WTC11 (cell line): ENCODE results near the gene ZNF467. TPM values are rescaled to one million over a fixed set of nuclear protein-coding genes. Genes with fewer than 3 reads are reported as not detected.

Source experiments
- ATAC-seq: fragments of 200-7000 bp; cut with Tn5 transposase; 2 replicates; pipeline ENCODE4 v1.10.0; 2021; ENCODE audit warnings: mild to moderate bottlenecking, moderate library complexity
- CTCF ChIA-PET: fragments of 300-600 bp; sonication (Branson Sonifier 250); formaldehyde crosslinking; loops from one replicate; lab custom pipeline; 2021; ENCODE audit warnings: antibody characterized with exemption; lab: Charles Lee
- POLR2A ChIA-PET: fragments of 350-600 bp; sonication (Branson Sonifier 250); formaldehyde crosslinking; loops from one replicate; lab custom pipeline; 2021; ENCODE audit warnings: antibody characterized with exemption; lab: Charles Lee
- DNase-seq: peaks from one replicate; pipeline ENCODE4 v3.0.0; 2021; ENCODE audit warnings: low spot score
- H3K27ac Mint-ChIP-seq: 2 replicates; pipeline ENCODE4 v1.8.0; 2021; ENCODE audit warnings: mixed read lengths
- H3K27me3 Mint-ChIP-seq: 2 replicates; pipeline ENCODE4 v1.8.0; 2021; ENCODE audit warnings: low read depth, mild to moderate bottlenecking, moderate library complexity, mixed read lengths
- H3K36me3 Mint-ChIP-seq: 2 replicates; pipeline ENCODE4 v1.8.0; 2021; ENCODE audit warnings: mixed read lengths
- H3K4me1 Mint-ChIP-seq: 2 replicates; pipeline ENCODE4 v1.8.0; 2022; ENCODE audit warnings: mixed read lengths
- H3K4me3 Mint-ChIP-seq: 2 replicates; pipeline ENCODE4 v1.8.0; 2021; ENCODE audit warnings: mild to moderate bottlenecking, moderate library complexity, mixed read lengths
- H3K9me3 Mint-ChIP-seq: 2 replicates; pipeline ENCODE4 v1.8.0; 2021; ENCODE audit warnings: mixed read lengths
- CTCF ChIP-seq: fragments of 200-600 bp; IDR thresholded peaks from 2 replicates; pipeline ENCODE4 v1.8.0; 2022; ENCODE audit warnings: antibody characterized with exemption
- EMX1 ChIP-seq: fragments of 250-450 bp; sonication (Bioruptor Pico); IDR thresholded peaks from 2 replicates; pipeline ENCODE4 v1.8.0; 2021; ENCODE audit warnings: mild to moderate bottlenecking
- ERG ChIP-seq: fragments of 250-450 bp; sonication (Bioruptor Pico); IDR thresholded peaks from 2 replicates; pipeline ENCODE4 v1.8.0; 2021; ENCODE audit warnings: mild to moderate bottlenecking
- FOXP4 ChIP-seq: sonication (generic); formaldehyde crosslinking; IDR thresholded peaks from 2 replicates; pipeline ENCODE4 v1.8.0; 2022; ENCODE audit warnings: mild to moderate bottlenecking, missing genetic modification reagents
- GABPB1 ChIP-seq: sonication (generic); formaldehyde crosslinking; IDR thresholded peaks from 2 replicates; pipeline ENCODE4 v1.8.1; 2023; ENCODE audit warnings: mild to moderate bottlenecking, missing genetic modification reagents
- HMGA2 ChIP-seq: fragments of 250-450 bp; sonication (Bioruptor Pico); IDR thresholded peaks from 2 replicates; pipeline ENCODE4 v1.4.0; 2021; ENCODE audit warnings: mild to moderate bottlenecking, moderate library complexity
- MAX ChIP-seq: sonication (generic); formaldehyde crosslinking; IDR thresholded peaks from 2 replicates; pipeline ENCODE4 v1.8.0; 2022; ENCODE audit warnings: mild to moderate bottlenecking, missing genetic modification reagents
- MLX ChIP-seq: sonication (generic); formaldehyde crosslinking; IDR thresholded peaks from 2 replicates; pipeline ENCODE4 v1.8.1; 2023; ENCODE audit warnings: mild to moderate bottlenecking, missing genetic modification reagents, moderate library complexity
- MXD4 ChIP-seq: fragments of 250-450 bp; sonication (Bioruptor Pico); IDR thresholded peaks from 2 replicates; pipeline ENCODE4 v1.8.0; 2021; ENCODE audit warnings: mild to moderate bottlenecking, moderate library complexity, borderline replicate concordance
- NFE2L1 ChIP-seq: sonication (generic); formaldehyde crosslinking; IDR thresholded peaks from 2 replicates; pipeline ENCODE4 v1.8.1; 2023; ENCODE audit warnings: missing genetic modification reagents
- NFYB ChIP-seq: sonication (generic); formaldehyde crosslinking; conservative IDR thresholded peaks from 2 replicates; pipeline ENCODE4 v1.8.0; 2022; ENCODE audit warnings: low read depth, missing genetic modification reagents
- USF1 ChIP-seq: sonication (generic); formaldehyde crosslinking; IDR thresholded peaks from 2 replicates; pipeline ENCODE4 v1.8.0; 2022; ENCODE audit warnings: mild to moderate bottlenecking, missing genetic modification reagents
- ZBTB21 ChIP-seq: sonication (generic); formaldehyde crosslinking; IDR thresholded peaks from 2 replicates; pipeline ENCODE4 v1.8.1; 2023; ENCODE audit warnings: mild to moderate bottlenecking, missing genetic modification reagents, borderline replicate concordance
- ZMAT4 ChIP-seq: fragments of 250-450 bp; sonication (Bioruptor Pico); IDR thresholded peaks from 2 replicates; pipeline ENCODE4 v1.9.0; 2021; ENCODE audit warnings: mild to moderate bottlenecking
- total RNA-seq: library from RNA; stranded (reverse); gene quantifications from 3 replicates; pipeline ENCODE4 v1.2.3, GENCODE V29; 2021

Gene ZNF467
- total RNA-seq, 1 experiment from 2014 or later: 0.70 TPM

GRCh38 chr7:149819141-149819960 is 46.0 kb upstream of the ZNF467 start:
- Mint-ChIP-seq H3K36me3 (no peaks in the 10 kb centered on the region), H3K4me3 (no peak overlapping the region), H3K27ac (no peak overlapping the region), H3K27me3 (no peaks in the 10 kb centered on the region; the same call in 1 of the 2 replicates), H3K9me3 (peaks cover 3% of the 10 kb centered on the region; the same call in 1 of the 2 replicates), H3K4me1 (no peaks in the 10 kb centered on the region)
- ChIA-PET CTCF (interaction anchor here (1.2 to 3.1 kb wide), 5 partner anchors 12 to 30 kb away, joined by 3 to 20 read pairs (median 6); partner anchors contain the start of gene ZNF862), POLR2A (interaction anchor here (0.7 kb wide), 1 partner anchor 19 kb away, joined by 4 read pairs; the partner anchor contains the start of gene ZNF862)
- DNase-seq (no peak), ATAC-seq (no peak)
- TF ChIP-seq ERG (CRISPR knock-in tag): no peak
- no peak for TF ChIP-seq EMX1 (CRISPR knock-in tag)
- TF ChIP-seq GABPB1 (CRISPR knock-in tag): no peak
- no peak for TF ChIP-seq MXD4 (CRISPR knock-in tag)
- no peak for TF ChIP-seq NFYB
- no peak for TF ChIP-seq ZBTB21
- TF ChIP-seq HMGA2 (CRISPR knock-in tag): no peak
- TF ChIP-seq CTCF: no peak
- no peak for TF ChIP-seq FOXP4 (CRISPR knock-in tag)

GRCh38 chr7:149818536-149818840 is 45.1 kb upstream of the ZNF467 start:
- no peaks in the 10 kb centered on the region; the same call in 1 of the 2 replicates for H3K27me3 Mint-ChIP-seq
- ATAC-seq (no peak), DNase-seq (no peak)
- no peak overlapping the region for H3K27ac Mint-ChIP-seq
- TF ChIP-seq ZBTB21 (no peak), MLX (CRISPR knock-in tag) (no peak), MAX (CRISPR knock-in tag) (no peak), USF1 (CRISPR knock-in tag) (no peak), NFE2L1 (CRISPR knock-in tag) (no peak), ZMAT4 (CRISPR knock-in tag) (no peak)
- H3K9me3 Mint-ChIP-seq: peaks cover 2% of the 10 kb centered on the region; the same call in 1 of the 2 replicates
- no peak overlapping the region for H3K4me3 Mint-ChIP-seq
- ChIA-PET CTCF (interaction anchor here (1.2 to 3.1 kb wide), 4 partner anchors 11 to 31 kb away, joined by 3 to 20 read pairs (median 5); partner anchors contain the start of gene ZNF862), POLR2A (no interaction called here)
- no peaks in the 10 kb centered on the region for H3K4me1 Mint-ChIP-seq
- no peaks in the 10 kb centered on the region for H3K36me3 Mint-ChIP-seq
